ENCODE data around the gene NRDC. TPM values are rescaled to one million over a fixed set of nuclear protein-coding genes. Genes with fewer than 3 reads are reported as not detected.

Gene NRDC
- total and polyA plus RNA-seq, 2 of the 8 experiments (the other 6 are each of a cell fraction or from before 2014, with no cell fraction given): 70.2 to 182 TPM

GRCh38 chr1:51897699-51898031 lies 19.1 kb upstream of the NRDC start:
- H3K79me1 ChIP-seq (ENCODE audit: low read depth, low read length): no peaks in the 10 kb centered on the region
- H3K27ac ChIP-seq (ENCODE audit: low read depth, low read length): no peak overlapping the region
- H3K4me3 ChIP-seq (ENCODE audit: extremely low read depth in 1 of 4, insufficient read depth in 2 of 4, low read depth in 3 of 4, low read length in 4 of 4): no peak overlapping the region
- no peaks in the 10 kb centered on the region for H3K36me3 ChIP-seq (ENCODE audit: control insufficient read depth in 2 of 4, insufficient read depth in 4 of 4, low read length in 3 of 4)
- ChIA-PET POLR2A (ENCODE audit: partially characterized antibody) (interaction anchor here (0.8 to 2.1 kb wide), 5 partner anchors 26 to 157 kb away, joined by 3 to 6 read pairs (median 3); partner anchors contain the start of gene TXNDC12), CTCF (ENCODE audit: partially characterized antibody) (interaction anchor here (0.8 to 4.3 kb wide), 33 partner anchors 9 to 174 kb away, joined by 3 to 84 read pairs (median 5); partner anchors contain the start of gene TXNDC12)
- no peak overlapping the region for H2BK5ac ChIP-seq (ENCODE audit: low read depth, low read length)
- H3K23me2 ChIP-seq (ENCODE audit: low read depth, low read length): no peaks in the 10 kb centered on the region
- DNase-seq (ENCODE audit: low read depth in 1 of 2, low spot score in 2 of 2) (no peak), FAIRE-seq (no peak)
- H3K4me1 ChIP-seq (replicated peaks in 1 of 4; ENCODE audit: control insufficient read depth in 3 of 4, insufficient read depth in 4 of 4, low read length in 3 of 4): no peaks in the 10 kb centered on the region
- H3K79me2 ChIP-seq (ENCODE audit: control insufficient read depth in 1 of 2, insufficient read depth in 2 of 2, low read length in 2 of 2): no peaks in the 10 kb centered on the region
- H4K20me1 ChIP-seq (replicated peaks in 1 of 2; ENCODE audit: control insufficient read depth in 1 of 2, insufficient read depth in 2 of 2, low read length in 2 of 2): no peaks in the 10 kb centered on the region
- H2BK15ac ChIP-seq (ENCODE audit: low read length): no peak overlapping the region
- H3K27me3 ChIP-seq (replicated peaks in 1 of 4; ENCODE audit: control insufficient read depth in 3 of 4, extremely low read depth in 1 of 4, insufficient read depth in 3 of 4, low read length in 3 of 4): no peaks in the 10 kb centered on the region
- no peak overlapping the region for H4K91ac ChIP-seq (replicated peaks; ENCODE audit: insufficient read length, low read length)
- H2AFZ ChIP-seq (ENCODE audit: low read length): no peak overlapping the region
- H4K8ac ChIP-seq (ENCODE audit: extremely low read depth, insufficient read depth, low read length): no peak overlapping the region
- H2BK20ac ChIP-seq (ENCODE audit: low read length): no peak overlapping the region
- no peak overlapping the region for H3K23ac ChIP-seq (ENCODE audit: insufficient read length)
- H3K9ac ChIP-seq (replicated peaks in 1 of 4; ENCODE audit: extremely low read depth in 1 of 4, low read depth in 3 of 4, low read length in 3 of 4): no peak overlapping the region
- no peak overlapping the region for H2BK12ac ChIP-seq (ENCODE audit: low read depth, low read length)
- H2BK120ac ChIP-seq (replicated peaks; ENCODE audit: low read depth, low read length): no peak overlapping the region
- TF ChIP-seq RBBP5 (IDR thresholded peaks at IDR 0.05; ENCODE audit: borderline replicate concordance, low read depth, low read length) (no peak), CHD2 (IDR thresholded peaks at IDR 0.05; ENCODE audit: low read length) (no peak), E2F6 (IDR thresholded peaks at IDR 0.05) (no peak), SUZ12 (IDR thresholded peaks at IDR 0.05; ENCODE audit: low read length) (no peak), ATF3 (IDR thresholded peaks at IDR 0.05; ENCODE audit: insufficient read depth, low read depth, low read length) (no peak), ASH2L (IDR thresholded peaks at IDR 0.05; ENCODE audit: low read length) (no peak), BRCA1 (IDR thresholded peaks at IDR 0.05; ENCODE audit: low read depth, low read length) (no peak), BCL11A (IDR thresholded peaks at IDR 0.05; ENCODE audit: low read depth in 2 of 2, low read length in 2 of 2) (no peak), SP1 (IDR thresholded peaks at IDR 0.05; ENCODE audit: low read depth, low read length) (no peak), KDM1A (IDR thresholded peaks at IDR 0.05; ENCODE audit: borderline replicate concordance, low read length) (no peak)
- no peak overlapping the region for H4K5ac ChIP-seq (ENCODE audit: insufficient read length, low read depth, low read length)
- H3K56ac ChIP-seq (replicated peaks; ENCODE audit: insufficient read length, low read depth, low read length): no peak overlapping the region
- H3K9me3 ChIP-seq (ENCODE audit: insufficient read depth in 2 of 2, low read depth in 1 of 2, low read length in 1 of 2): no peaks in the 10 kb centered on the region
- no peak overlapping the region for H2AK5ac ChIP-seq (ENCODE audit: low read depth, low read length)
- H3K4me2 ChIP-seq (ENCODE audit: insufficient read depth in 1 of 2, low read depth in 2 of 2, low read length in 2 of 2): no peak overlapping the region
- H3K4ac ChIP-seq (replicated peaks; ENCODE audit: insufficient read length, low read depth, low read length): no peak overlapping the region
- H3K18ac ChIP-seq (ENCODE audit: extremely low read depth, low read length): no peak overlapping the region
- no peak overlapping the region for H3K14ac ChIP-seq (ENCODE audit: insufficient read length)

Measured in H1 (cell line).